SK-N-SH (cell line): ENCODE data around the gene NTM.

Source experiments
- CHD2 ChIP-seq: fragments of 150-350 bp; IDR thresholded peaks from 2 replicates; pipeline ENCODE4 v1.6.1; 2018; ENCODE audit warnings: low read length; ENCODE audit not compliant: partially characterized antibody
- EZH2phosphoT487 ChIP-seq: fragments of 200-600 bp; sonication (generic); IDR thresholded peaks from 2 replicates; pipeline ENCODE4 v1.6.1; 2017; ENCODE audit warnings: low read depth, mixed run types, mild to moderate bottlenecking, antibody characterized with exemption, moderate library complexity, borderline replicate concordance
- FOXJ3 ChIP-seq: sonication (generic); formaldehyde crosslinking; IDR thresholded peaks from 2 replicates; pipeline ENCODE4 v1.5.1; 2020; ENCODE audit warnings: mild to moderate bottlenecking, missing genetic modification reagents
- GABPA ChIP-seq: IDR thresholded peaks from 2 replicates; pipeline ENCODE4 v1.4.0; 2012; ENCODE audit warnings: low read depth, mild to moderate bottlenecking
- GATA2 ChIP-seq: sonication (generic); formaldehyde crosslinking; IDR thresholded peaks from 2 replicates; pipeline ENCODE4 v1.5.0; 2020; ENCODE audit warnings: mild to moderate bottlenecking, missing genetic modification reagents
- MXI1 ChIP-seq: IDR thresholded peaks from 2 replicates; pipeline ENCODE4 v1.6.1; 2012; ENCODE audit warnings: mild to moderate bottlenecking, low read depth, low read length, improper control_type of control experiment
- POLR2AphosphoS5 ChIP-seq: IDR thresholded peaks from 2 replicates; pipeline ENCODE4 v1.6.1; 2012; ENCODE audit warnings: low read depth, low read length
- RAD21 ChIP-seq: IDR thresholded peaks from 2 replicates; pipeline ENCODE4 v1.6.1; 2012; ENCODE audit warnings: mild to moderate bottlenecking, low read length
- RFX5 ChIP-seq: IDR thresholded peaks from 2 replicates; pipeline ENCODE4 v1.6.1; 2012; ENCODE audit warnings: mild to moderate bottlenecking, improper control_type of control experiment, low read length
- SIN3A ChIP-seq: IDR thresholded peaks from 2 replicates; pipeline ENCODE4 v1.6.1; 2012; ENCODE audit warnings: low read depth, mild to moderate bottlenecking, low read length, moderate library complexity, borderline replicate concordance
- YY1 ChIP-seq: IDR thresholded peaks from 2 replicates; pipeline ENCODE4 v1.4.0; 2012; ENCODE audit warnings: low read depth, mild to moderate bottlenecking
- TF ChIP-seq, protein P1 (sequence below): fragments of 200-600 bp; sonication (generic); IDR thresholded peaks from 2 replicates; pipeline ENCODE4 v1.6.1; 2017; ENCODE audit warnings: antibody characterized with exemption, mild to moderate bottlenecking, moderate library complexity
- TF ChIP-seq, protein P2 (sequence below): IDR thresholded peaks from 2 replicates; pipeline ENCODE4 v1.4.0; 2012; ENCODE audit warnings: low read depth, borderline replicate concordance

DNA sequence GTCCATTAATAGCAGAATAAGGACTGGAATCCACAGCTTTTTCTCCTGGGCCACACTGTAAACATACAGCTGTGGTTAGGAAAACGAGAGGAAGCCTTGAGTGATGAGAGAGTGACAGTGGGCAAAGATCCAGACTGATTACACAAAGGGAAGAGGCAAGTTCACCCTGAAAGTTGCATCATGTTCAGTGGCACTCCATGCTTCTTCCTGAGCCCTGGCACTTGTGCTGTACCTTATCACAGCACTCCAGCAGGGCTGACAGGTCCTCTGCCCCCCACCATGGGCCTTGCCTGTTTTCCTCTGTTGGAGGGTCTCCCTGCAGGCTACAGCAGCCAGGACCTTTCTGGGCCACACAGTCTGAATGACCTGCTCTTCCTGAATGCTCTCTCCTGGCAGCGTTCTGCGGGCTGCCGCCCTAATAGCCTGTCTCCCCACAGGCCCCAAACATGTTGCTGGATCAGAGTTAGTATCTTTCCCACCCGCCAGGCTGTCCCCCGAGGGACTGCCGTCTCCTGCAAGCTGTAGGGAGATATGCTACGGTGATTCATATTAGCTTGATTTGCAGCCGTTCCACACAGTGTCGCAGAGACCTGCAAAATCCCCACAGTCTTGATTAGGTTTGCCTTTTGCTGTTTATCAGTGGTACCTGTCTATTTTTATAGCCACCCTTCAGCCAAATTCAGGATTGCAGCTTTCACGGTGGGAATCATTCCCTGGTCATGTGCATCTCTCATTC lies 60.2 kb downstream of the NTM start:
- no peak for TF ChIP-seq EZH2phosphoT487
- no peak for TF ChIP-seq YY1
- TF ChIP-seq, protein P1, sequence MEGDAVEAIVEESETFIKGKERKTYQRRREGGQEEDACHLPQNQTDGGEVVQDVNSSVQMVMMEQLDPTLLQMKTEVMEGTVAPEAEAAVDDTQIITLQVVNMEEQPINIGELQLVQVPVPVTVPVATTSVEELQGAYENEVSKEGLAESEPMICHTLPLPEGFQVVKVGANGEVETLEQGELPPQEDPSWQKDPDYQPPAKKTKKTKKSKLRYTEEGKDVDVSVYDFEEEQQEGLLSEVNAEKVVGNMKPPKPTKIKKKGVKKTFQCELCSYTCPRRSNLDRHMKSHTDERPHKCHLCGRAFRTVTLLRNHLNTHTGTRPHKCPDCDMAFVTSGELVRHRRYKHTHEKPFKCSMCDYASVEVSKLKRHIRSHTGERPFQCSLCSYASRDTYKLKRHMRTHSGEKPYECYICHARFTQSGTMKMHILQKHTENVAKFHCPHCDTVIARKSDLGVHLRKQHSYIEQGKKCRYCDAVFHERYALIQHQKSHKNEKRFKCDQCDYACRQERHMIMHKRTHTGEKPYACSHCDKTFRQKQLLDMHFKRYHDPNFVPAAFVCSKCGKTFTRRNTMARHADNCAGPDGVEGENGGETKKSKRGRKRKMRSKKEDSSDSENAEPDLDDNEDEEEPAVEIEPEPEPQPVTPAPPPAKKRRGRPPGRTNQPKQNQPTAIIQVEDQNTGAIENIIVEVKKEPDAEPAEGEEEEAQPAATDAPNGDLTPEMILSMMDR: no peak
- no peak for TF ChIP-seq MXI1
- TF ChIP-seq GATA2: peak; percentile 44; the same call in 1 of the 2 replicates
- TF ChIP-seq POLR2AphosphoS5: no peak
- TF ChIP-seq, protein P2, sequence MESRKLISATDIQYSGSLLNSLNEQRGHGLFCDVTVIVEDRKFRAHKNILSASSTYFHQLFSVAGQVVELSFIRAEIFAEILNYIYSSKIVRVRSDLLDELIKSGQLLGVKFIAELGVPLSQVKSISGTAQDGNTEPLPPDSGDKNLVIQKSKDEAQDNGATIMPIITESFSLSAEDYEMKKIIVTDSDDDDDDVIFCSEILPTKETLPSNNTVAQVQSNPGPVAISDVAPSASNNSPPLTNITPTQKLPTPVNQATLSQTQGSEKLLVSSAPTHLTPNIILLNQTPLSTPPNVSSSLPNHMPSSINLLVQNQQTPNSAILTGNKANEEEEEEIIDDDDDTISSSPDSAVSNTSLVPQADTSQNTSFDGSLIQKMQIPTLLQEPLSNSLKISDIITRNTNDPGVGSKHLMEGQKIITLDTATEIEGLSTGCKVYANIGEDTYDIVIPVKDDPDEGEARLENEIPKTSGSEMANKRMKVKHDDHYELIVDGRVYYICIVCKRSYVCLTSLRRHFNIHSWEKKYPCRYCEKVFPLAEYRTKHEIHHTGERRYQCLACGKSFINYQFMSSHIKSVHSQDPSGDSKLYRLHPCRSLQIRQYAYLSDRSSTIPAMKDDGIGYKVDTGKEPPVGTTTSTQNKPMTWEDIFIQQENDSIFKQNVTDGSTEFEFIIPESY: no peak
- no peak for TF ChIP-seq SIN3A
- no peak for TF ChIP-seq GABPA
- no peak for TF ChIP-seq RFX5
- no peak for TF ChIP-seq RAD21
- TF ChIP-seq CHD2: no peak
- no peak for TF ChIP-seq FOXJ3 (CRISPR knock-in tag)
